ENCODE data around the gene ACTN2.

ACTN2 gene

GRCh38 chr1:236691348-236691747, 5.0 kb downstream of the ACTN2 start:
- Histone ChIP-seq H2BK15ac (ENCODE audit: low read depth, poor library complexity, severe bottlenecking) (no peak overlapping the region), H3K27me3 (ENCODE audit: control insufficient read depth in 1 of 2, insufficient read depth in 1 of 2, low read length in 2 of 2) (peaks cover 25 to 43% of the 10 kb centered on the region in 2 experiments), H3K9me3 (ENCODE audit: control insufficient read depth, low read length) (no peaks in the 10 kb centered on the region), H2BK12ac (ENCODE audit: low read length in 2 of 2) (no peak overlapping the region), H2BK5ac (ENCODE audit: low read depth, low read length, poor library complexity, severe bottlenecking) (no peak overlapping the region), H2AFZ (ENCODE audit: low read depth, low read length) (no peak overlapping the region), H3K4ac (ENCODE audit: low read depth in 1 of 2, low read length in 2 of 2) (no peak overlapping the region), H3K4me2 (ENCODE audit: low read length, poor library complexity, severe bottlenecking) (no peak overlapping the region), H2BK120ac (ENCODE audit: low read depth, low read length) (no peak overlapping the region), H2AK5ac (ENCODE audit: low read length, severe bottlenecking) (no peak overlapping the region), H3K4me1 (ENCODE audit: control insufficient read depth, insufficient read depth, low read depth, low read length) (peaks cover 6% of the 10 kb centered on the region), H3K23ac (ENCODE audit: low read length in 2 of 2) (no peak overlapping the region), H3K9ac (ENCODE audit: low read length) (no peak overlapping the region), H3K4me3 (ENCODE audit: insufficient read depth in 1 of 2, low read depth in 1 of 2, low read length in 2 of 2) (no peak overlapping the region), H4K8ac (ENCODE audit: low read length) (no peak overlapping the region), H3K36me3 (ENCODE audit: control insufficient read depth in 1 of 2, insufficient read depth in 2 of 2, low read depth in 1 of 2, low read length in 2 of 2) (no peaks in the 10 kb centered on the region), H4K91ac (ENCODE audit: low read length) (no peak overlapping the region), H3K79me1 (replicated peaks; ENCODE audit: low read length, poor library complexity, severe bottlenecking) (no peaks in the 10 kb centered on the region), H3K14ac (ENCODE audit: low read length in 2 of 2) (no peak overlapping the region), H3K27ac (ENCODE audit: low read length, poor library complexity, severe bottlenecking) (no peak overlapping the region), H3K18ac (ENCODE audit: low read depth in 1 of 2, low read length in 2 of 2) (no peak overlapping the region)
- DNase-seq = no peak
- 85% methylated on average over 2 of the region's 5 CpGs for WGBS

GRCh38 chr1:236692128-236692527, 5.8 kb downstream of the ACTN2 start:
- Histone ChIP-seq H3K4me1 (ENCODE audit: control insufficient read depth, insufficient read depth, low read depth, low read length) (no peaks in the 10 kb centered on the region), H3K14ac (ENCODE audit: low read length in 2 of 2) (no peak overlapping the region), H3K36me3 (ENCODE audit: control insufficient read depth in 1 of 2, insufficient read depth in 2 of 2, low read depth in 1 of 2, low read length in 2 of 2) (no peaks in the 10 kb centered on the region), H3K9me3 (ENCODE audit: control insufficient read depth, low read length) (no peaks in the 10 kb centered on the region), H3K79me1 (replicated peaks; ENCODE audit: low read length, poor library complexity, severe bottlenecking) (no peaks in the 10 kb centered on the region), H2BK120ac (ENCODE audit: low read depth, low read length) (no peak overlapping the region), H3K23ac (ENCODE audit: low read length in 2 of 2) (no peak overlapping the region), H2BK15ac (ENCODE audit: low read depth, poor library complexity, severe bottlenecking) (no peak overlapping the region), H2AK5ac (ENCODE audit: low read length, severe bottlenecking) (no peak overlapping the region), H2BK5ac (ENCODE audit: low read depth, low read length, poor library complexity, severe bottlenecking) (no peak overlapping the region), H3K4me2 (ENCODE audit: low read length, poor library complexity, severe bottlenecking) (no peak overlapping the region), H3K27ac (ENCODE audit: low read length, poor library complexity, severe bottlenecking) (no peak overlapping the region), H4K91ac (ENCODE audit: low read length) (no peak overlapping the region), H3K4ac (ENCODE audit: low read depth in 1 of 2, low read length in 2 of 2) (no peak overlapping the region), H4K8ac (ENCODE audit: low read length) (no peak overlapping the region), H3K27me3 (ENCODE audit: control insufficient read depth in 1 of 2, insufficient read depth in 1 of 2, low read length in 2 of 2) (peaks cover 19 to 37% of the 10 kb centered on the region in 2 experiments), H3K18ac (ENCODE audit: low read depth in 1 of 2, low read length in 2 of 2) (no peak overlapping the region), H3K4me3 (ENCODE audit: insufficient read depth in 1 of 2, low read depth in 1 of 2, low read length in 2 of 2) (no peak overlapping the region), H3K9ac (ENCODE audit: low read length) (no peak overlapping the region), H2BK12ac (ENCODE audit: low read length in 2 of 2) (no peak overlapping the region), H2AFZ (ENCODE audit: low read depth, low read length) (no peak overlapping the region)
- no peak for DNase-seq
- WGBS = 51% methylated on average over 2 of the region's 3 CpGs

GRCh38 chr1:236692742-236693141, 6.4 kb downstream of the ACTN2 start:
- Histone ChIP-seq H3K14ac (ENCODE audit: low read length in 2 of 2) (no peak overlapping the region), H2BK15ac (ENCODE audit: low read depth, poor library complexity, severe bottlenecking) (no peak overlapping the region), H2BK120ac (ENCODE audit: low read depth, low read length) (no peak overlapping the region), H3K9me3 (ENCODE audit: control insufficient read depth, low read length) (no peaks in the 10 kb centered on the region), H3K4me2 (ENCODE audit: low read length, poor library complexity, severe bottlenecking) (no peak overlapping the region), H3K9ac (ENCODE audit: low read length) (no peak overlapping the region), H3K4me1 (ENCODE audit: control insufficient read depth, insufficient read depth, low read depth, low read length) (no peaks in the 10 kb centered on the region), H3K27ac (ENCODE audit: low read length, poor library complexity, severe bottlenecking) (no peak overlapping the region), H4K8ac (ENCODE audit: low read length) (no peak overlapping the region), H3K23ac (ENCODE audit: low read length in 2 of 2) (no peak overlapping the region), H2BK5ac (ENCODE audit: low read depth, low read length, poor library complexity, severe bottlenecking) (no peak overlapping the region), H3K27me3 (ENCODE audit: control insufficient read depth in 1 of 2, insufficient read depth in 1 of 2, low read length in 2 of 2) (peaks cover 13 to 31% of the 10 kb centered on the region in 2 experiments), H3K18ac (ENCODE audit: low read depth in 1 of 2, low read length in 2 of 2) (no peak overlapping the region), H2BK12ac (ENCODE audit: low read length in 2 of 2) (no peak overlapping the region), H2AFZ (ENCODE audit: low read depth, low read length) (no peak overlapping the region), H3K79me1 (replicated peaks; ENCODE audit: low read length, poor library complexity, severe bottlenecking) (no peaks in the 10 kb centered on the region), H4K91ac (ENCODE audit: low read length) (no peak overlapping the region), H3K4ac (ENCODE audit: low read depth in 1 of 2, low read length in 2 of 2) (no peak overlapping the region), H3K4me3 (ENCODE audit: insufficient read depth in 1 of 2, low read depth in 1 of 2, low read length in 2 of 2) (no peak overlapping the region), H3K36me3 (ENCODE audit: control insufficient read depth in 1 of 2, insufficient read depth in 2 of 2, low read depth in 1 of 2, low read length in 2 of 2) (no peaks in the 10 kb centered on the region), H2AK5ac (ENCODE audit: low read length, severe bottlenecking) (no peak overlapping the region)
- no peak for DNase-seq
- WGBS = 96% methylated on average over 9 of the region's 10 CpGs

- WGBS = 88% methylated on average over 6 of the region's 6 CpGs
- no peak overlapping the region for H2AK5ac ChIP-seq (ENCODE audit: low read length, severe bottlenecking)
Observed at GRCh38 chr1:236699366-236699765, 13.1 kb downstream of the ACTN2 start.

More at GRCh38 chr1:236699366-236699765, 13.1 kb downstream of the ACTN2 start:
- H4K91ac ChIP-seq (ENCODE audit: low read length) = no peak overlapping the region
- H3K27ac ChIP-seq (ENCODE audit: low read length, poor library complexity, severe bottlenecking) = no peak overlapping the region
- H4K8ac ChIP-seq (ENCODE audit: low read length) = no peak overlapping the region
- no peak overlapping the region for H2AFZ ChIP-seq (ENCODE audit: low read depth, low read length)
- no peak overlapping the region for H3K4me3 ChIP-seq (ENCODE audit: insufficient read depth in 1 of 2, low read depth in 1 of 2, low read length in 2 of 2)
- H3K23ac ChIP-seq (ENCODE audit: low read length in 2 of 2) = no peak overlapping the region
- no peaks in the 10 kb centered on the region for H3K36me3 ChIP-seq (ENCODE audit: control insufficient read depth in 1 of 2, insufficient read depth in 2 of 2, low read depth in 1 of 2, low read length in 2 of 2)
- H3K4me1 ChIP-seq (ENCODE audit: control insufficient read depth, insufficient read depth, low read depth, low read length) = no peaks in the 10 kb centered on the region
- H3K9ac ChIP-seq (ENCODE audit: low read length) = no peak overlapping the region
- H3K79me1 ChIP-seq (replicated peaks; ENCODE audit: low read length, poor library complexity, severe bottlenecking) = no peaks in the 10 kb centered on the region
- H3K27me3 ChIP-seq (ENCODE audit: control insufficient read depth in 1 of 2, insufficient read depth in 1 of 2, low read length in 2 of 2) = peaks cover 0 to 4% of the 10 kb centered on the region in 2 experiments
- no peak overlapping the region for H3K14ac ChIP-seq (ENCODE audit: low read length in 2 of 2)
- no peak overlapping the region for H3K18ac ChIP-seq (ENCODE audit: low read depth in 1 of 2, low read length in 2 of 2)
- H2BK120ac ChIP-seq (ENCODE audit: low read depth, low read length) = no peak overlapping the region
- no peak overlapping the region for H2BK12ac ChIP-seq (ENCODE audit: low read length in 2 of 2)
- no peak overlapping the region for H3K4ac ChIP-seq (ENCODE audit: low read depth in 1 of 2, low read length in 2 of 2)
- H3K9me3 ChIP-seq (ENCODE audit: control insufficient read depth, low read length) = no peaks in the 10 kb centered on the region
- no peak overlapping the region for H2BK15ac ChIP-seq (ENCODE audit: low read depth, poor library complexity, severe bottlenecking)
- no peak overlapping the region for H2BK5ac ChIP-seq (ENCODE audit: low read depth, low read length, poor library complexity, severe bottlenecking)
- no peak for DNase-seq
- no peak overlapping the region for H3K4me2 ChIP-seq (ENCODE audit: low read length, poor library complexity, severe bottlenecking)

Measured in mesenchymal stem cell (in vitro differentiated cells and primary cell).